NCI-H1436 treated with DMSO at 0.1 percent for 48 hours (cell line): ENCODE data around the gene PATL2.
A peak's percentile ranks its signal among the peaks of the same experiment; 100 is the strongest.
"Not testable (repeated sequence)": the region's sequence is repeated elsewhere in the genome, so short reads cannot be mapped to it uniquely, and the experiment has no call there.

ENCODE experiments used
- DNase-seq: peaks from one replicate; lab custom pipeline; 2025; lab: John Stamatoyannopoulos, UW

The PATL2 gene

DNA sequence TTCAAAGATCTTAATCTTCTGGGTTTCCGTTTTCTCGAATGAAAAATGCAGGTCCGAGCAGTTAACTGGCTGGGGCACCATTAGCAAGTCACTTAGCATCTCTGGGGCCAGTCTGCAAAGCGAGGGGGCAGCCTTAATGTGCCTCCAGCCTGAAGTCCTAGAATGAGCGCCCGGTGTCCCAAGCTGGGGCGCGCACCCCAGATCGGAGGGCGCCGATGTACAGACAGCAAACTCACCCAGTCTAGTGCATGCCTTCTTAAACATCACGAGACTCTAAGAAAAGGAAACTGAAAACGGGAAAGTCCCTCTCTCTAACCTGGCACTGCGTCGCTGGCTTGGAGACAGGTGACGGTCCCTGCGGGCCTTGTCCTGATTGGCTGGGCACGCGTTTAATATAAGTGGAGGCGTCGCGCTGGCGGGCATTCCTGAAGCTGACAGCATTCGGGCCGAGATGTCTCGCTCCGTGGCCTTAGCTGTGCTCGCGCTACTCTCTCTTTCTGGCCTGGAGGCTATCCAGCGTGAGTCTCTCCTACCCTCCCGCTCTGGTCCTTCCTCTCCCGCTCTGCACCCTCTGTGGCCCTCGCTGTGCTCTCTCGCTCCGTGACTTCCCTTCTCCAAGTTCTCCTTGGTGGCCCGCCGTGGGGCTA lies at the start of gene PATL2, which contains the start of gene B2M:
Gene PATL2, minus strand, starts transcription at position 228 of the 647 bp plus-strand sequence. CDS start 34,833 bp downstream, outside the sequence.
Gene B2M, plus strand, starts transcription at position 422 of the 647 bp plus-strand sequence. Its CDS starts 30 bp downstream, at position 452.
- DNase-seq = peak; percentile 91

DNA sequence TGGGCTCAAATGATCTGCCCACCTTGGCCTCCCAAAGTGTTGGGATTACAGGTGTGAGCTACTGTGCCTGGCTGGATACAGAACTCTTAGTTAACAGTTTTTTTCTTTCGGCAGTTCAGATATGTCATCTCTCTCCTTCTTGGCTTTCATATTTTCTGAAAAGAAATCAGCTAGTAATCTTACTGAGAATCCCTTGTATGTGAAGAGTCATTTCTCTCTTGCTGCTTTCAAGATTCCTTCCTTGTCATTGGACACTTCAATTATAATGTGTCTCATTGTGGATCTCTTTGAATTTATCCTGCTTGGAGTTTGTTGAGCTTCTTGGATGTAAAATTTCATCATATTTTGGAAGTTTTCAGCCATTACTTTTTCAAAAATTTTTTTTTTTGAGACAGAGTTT lies 42.2 kb upstream of the PATL2 start:
- DNase-seq = no peak

DNA sequence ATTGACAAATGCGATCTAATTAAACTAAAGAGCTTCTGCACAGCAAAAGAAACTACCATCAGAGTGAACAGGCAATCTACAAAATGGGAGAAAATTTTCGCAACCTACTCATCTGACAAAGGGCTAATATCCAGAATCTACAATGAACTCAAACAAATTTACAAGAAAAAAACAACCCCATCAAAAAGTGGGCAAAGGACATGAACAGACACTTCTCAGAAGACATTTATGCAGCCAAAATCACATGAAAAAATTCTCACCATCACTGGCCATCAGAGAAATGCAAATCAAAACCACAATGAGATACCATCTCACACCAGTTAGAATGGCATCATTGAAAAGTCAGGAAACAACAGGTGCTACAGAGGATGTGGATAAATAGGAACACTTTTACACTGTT lies 32.3 kb upstream of the PATL2 start:
- not testable (repeated sequence) for DNase-seq

DNA sequence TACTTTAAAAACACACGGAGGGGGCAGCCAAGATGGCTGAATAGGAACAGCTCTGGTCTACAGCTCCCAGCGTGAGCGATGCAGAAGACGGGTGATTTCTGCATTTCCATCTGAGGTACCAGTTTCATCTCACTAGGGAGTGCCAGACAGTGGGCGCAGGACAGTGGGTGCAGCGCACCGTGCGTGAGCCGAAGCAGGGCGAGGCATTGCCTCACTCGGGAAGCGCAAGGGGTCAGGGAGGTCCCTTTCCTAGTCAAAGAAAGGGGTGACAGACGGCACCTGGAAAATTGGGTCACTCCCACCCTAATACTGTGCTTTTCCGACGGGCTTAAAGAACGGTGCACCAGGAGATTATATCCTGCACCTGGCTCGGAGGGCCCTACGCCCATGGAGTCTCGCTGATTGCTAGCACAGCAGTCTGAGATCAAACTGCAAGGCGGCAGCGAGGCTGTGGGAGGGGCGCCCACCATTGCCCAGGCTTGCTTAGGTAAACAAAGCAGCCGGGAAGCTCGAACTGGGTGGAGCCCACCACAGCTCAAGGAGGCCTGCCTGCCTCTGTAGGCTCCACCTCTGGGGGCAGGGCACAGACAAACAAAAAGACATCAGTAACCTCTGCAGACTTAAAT lies 28.2 kb upstream of the PATL2 start:
- not testable (repeated sequence) for DNase-seq

DNA sequence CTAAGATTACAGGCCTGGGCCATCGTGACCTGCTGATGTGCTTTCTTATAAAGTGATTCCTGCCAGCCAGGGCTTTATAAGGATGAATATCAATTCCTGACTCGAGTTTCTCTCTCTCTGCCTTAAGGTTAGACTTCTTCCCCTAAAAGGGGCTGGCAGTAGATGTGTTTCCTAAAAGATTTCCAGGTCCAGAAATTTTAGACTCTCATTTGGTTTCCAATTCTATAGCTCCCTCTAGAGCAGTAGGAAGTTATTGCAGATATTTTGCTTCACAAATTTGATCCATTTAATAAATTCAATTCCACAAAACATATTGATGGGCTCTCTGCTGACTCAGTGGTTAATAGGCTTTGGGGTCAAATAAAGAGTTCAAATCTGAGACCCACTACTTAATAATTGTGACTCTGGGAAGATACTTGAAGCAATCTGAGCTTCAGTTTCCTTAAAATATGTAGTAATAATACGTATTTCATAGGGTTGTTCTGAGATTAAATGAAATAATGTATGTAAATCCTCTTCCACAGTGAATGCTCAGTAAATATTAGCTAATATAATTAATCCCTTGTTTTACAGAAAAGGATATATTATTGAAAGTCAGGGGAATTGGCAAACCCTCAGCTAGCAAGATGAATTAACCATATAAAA lies 27.3 kb upstream of the PATL2 start:
- DNase-seq = no peak

DNA sequence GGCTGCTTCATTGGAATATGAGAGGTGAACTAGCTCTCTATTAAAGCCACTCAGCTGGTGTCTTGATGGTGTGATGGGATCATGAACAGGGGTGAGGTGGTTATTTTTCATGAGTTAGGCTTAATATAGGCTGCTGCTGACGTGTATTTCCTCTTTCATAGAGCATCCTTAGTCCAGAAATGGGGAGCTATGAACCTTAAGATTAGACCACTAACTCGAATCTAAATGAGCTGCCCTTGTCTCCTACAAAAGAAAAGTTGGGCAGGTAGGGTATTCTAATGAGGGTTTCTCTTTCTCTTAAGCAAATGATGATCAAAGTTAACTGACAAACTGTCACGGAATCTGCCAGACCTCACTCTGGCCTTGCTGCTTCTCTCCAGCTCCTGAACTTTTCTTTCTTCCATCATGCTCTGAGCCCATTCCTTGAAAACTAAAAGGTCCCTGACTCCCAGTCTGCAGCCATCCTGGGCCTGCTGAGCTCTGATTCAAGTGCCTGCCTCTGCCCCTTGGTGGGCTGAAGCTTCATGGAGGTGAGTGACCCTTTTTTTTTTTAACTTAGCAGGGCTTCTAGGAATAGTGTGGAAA lies 25.1 kb upstream of the PATL2 start, which contains the start of gene TRIM69:
Gene TRIM69, plus strand, starts transcription at position 348 of the 585 bp plus-strand sequence. Its CDS starts 177 bp downstream, at position 525.
- no peak for DNase-seq

DNA sequence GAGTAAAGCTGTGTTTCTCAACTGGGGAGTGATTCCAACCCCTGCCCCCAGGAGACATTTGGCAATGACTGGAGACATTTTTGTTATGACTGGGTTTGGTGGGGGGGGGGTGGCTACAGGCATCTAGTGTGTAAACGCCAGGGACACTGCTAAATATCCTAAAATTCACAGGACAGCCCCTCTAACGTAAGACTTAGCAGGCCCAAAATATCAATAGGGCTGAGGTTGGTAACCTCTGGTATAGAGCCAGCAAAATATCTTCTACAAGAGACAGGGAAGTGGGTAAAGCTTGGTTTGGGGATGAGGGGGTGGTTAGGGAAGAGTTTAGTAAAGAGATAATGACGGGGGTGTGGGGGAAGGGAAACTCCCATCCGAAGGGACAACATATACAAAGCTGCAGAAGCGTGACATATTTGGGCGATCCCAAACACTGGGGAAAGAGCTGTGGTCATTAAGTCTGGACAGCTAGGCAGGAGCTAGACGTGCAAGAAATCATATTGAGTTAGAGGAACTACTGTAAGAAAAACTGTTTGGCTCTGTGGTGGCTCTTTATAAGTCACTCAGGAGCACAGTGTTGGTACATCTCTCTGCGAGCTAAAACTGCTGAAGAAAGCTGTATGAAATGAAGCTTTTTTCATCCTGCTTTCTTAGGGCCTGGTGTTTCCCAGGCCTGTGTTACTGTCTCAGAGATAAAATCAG lies 24.5 kb upstream of the PATL2 start:
- DNase-seq = no peak

GRCh38 chr15:44734839-44735481 lies 23.8 kb upstream of the PATL2 start:
- no peak for DNase-seq

DNA sequence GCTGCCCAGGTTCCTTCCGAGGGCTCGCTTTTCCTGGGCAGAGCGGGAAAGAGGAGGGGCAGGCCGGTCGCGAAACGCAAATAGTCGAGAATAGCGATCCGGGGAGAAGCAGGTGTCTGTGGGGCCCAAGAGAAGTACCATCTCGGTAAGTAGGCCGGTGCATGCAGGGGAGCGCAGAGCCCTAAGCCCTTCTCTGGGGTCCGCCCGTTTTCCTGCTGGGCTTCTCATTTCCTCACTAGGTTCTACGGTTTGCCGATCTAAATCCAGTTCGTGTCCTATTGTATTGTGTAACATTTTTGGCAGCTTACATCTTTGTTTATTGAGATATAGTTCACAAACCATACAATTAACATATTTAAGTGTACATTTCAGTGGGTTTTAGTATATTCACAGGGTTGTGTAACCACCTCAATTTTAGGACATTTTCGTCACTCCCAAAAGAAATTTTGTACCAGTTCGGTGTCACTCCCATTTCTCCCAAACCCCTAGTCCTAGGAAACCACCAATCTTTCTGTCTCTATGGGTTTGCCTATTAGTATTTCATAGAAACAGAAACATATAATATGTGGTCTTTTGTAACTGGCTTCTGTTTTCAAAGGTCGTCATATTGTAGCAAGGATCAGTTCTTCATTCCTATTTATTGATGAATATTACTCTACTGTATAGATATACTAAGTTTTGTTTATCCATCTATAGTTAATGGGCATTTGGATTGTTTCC lies 18.4 kb upstream of the PATL2 start:
- DNase-seq = no peak

- peak; percentile 95 for DNase-seq
Observed at GRCh38 chr15:44728576-44729407, 17.7 kb upstream of the PATL2 start.

- DNase-seq = not testable (repeated sequence)
Observed at GRCh38 chr15:44728232-44728575, 17.1 kb upstream of the PATL2 start.

- no peak for DNase-seq
Observed at GRCh38 chr15:44727485-44728231, 16.5 kb upstream of the PATL2 start.

DNA sequence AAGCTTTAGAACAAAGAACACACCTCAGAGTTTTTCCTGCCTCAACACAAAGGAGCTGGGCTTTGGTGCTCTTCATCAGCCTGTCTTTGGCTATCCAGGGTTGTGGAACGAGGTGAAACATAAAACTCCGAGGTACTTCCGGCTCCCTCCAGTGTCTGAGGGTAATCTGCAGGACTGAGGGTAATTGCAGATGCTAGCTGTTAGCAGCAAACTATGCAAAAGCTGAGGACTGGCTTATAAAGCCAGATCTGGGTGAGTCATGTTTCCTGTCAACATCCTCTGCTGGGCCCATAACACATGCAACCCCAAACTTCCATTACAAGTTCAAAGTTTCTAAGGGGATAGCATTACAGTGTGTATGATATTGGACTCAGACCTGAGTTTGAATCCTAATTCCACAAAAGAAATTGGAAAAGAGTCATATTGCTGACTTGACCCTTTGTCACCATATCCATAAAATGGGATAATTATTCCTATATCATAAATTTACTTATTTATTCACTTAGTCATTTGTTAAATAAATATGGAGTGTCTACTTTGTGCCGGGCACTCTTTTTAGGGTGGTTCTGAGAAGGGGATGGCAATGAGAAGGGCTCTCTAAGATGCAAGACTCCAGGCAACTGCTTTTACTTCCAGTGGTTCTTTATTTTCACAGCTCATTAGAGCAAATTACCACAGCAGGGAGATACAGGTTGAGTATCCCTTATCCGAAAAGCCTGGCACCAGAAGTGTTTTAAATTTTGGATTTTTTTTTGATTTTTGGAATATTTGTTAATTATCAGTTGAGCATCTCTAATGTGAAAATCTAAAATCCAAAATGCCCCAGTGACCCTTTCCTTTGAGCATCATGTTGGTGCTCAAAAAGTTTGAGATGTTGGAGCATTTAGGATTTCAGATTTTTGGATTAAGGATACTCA lies 15.7 kb upstream of the PATL2 start:
- DNase-seq = no peak

DNA sequence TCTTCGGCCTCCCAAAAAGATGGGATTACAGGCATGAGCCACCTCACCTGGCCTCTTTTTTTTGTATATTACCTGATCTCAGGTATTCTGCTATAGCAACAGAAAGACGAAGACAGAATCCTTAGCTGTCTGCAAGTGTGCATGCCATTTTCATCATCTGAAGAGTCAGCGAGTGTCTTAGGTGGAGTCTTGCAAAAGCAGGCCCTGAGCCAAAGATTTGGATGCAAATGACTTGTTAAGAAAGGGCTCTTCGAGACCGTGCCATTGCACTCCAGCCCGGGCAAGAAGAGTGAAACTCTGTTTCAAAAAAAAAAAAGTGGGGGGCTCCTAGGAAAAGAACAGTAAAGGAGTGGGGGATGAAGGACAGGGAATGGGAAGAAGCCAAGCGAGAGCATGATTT lies 15.0 kb upstream of the PATL2 start:
- no peak for DNase-seq

GRCh38 chr15:44722011-44722410 lies 10.9 kb upstream of the PATL2 start:
- DNase-seq = no peak

DNA sequence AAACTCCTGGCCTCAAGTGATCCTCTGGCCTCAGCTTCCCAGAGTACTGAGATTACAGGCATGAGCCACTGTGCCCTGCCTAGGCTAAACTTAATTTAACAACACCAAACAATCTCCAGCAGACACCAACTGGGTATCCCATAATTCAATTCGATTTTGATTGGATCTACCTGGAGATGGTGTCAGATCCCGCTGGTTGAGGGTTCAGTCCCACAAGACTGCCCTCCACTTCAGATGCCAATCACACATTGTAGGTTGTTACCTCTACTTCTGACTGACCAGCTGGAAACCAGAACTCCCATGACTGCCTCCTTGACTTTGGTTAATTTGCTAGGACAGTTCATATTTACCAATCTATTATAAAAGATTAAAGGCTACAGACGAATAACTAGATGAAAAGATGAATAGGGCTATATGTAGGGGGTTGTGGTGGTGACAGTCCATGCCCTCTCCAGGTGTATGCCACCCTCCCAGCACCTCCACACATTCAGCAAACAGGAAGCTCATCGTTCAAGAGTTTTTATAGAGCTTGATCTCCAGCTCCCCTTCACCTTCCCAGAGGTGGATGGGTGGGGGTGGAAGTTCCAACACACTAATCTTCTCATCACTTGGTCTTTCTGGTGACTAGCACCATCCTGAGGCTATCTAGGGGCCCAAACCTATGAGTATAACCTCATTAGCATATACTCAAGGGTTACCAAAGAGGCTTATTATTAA lies 9.5 kb upstream of the PATL2 start:
- no peak for DNase-seq

DNA sequence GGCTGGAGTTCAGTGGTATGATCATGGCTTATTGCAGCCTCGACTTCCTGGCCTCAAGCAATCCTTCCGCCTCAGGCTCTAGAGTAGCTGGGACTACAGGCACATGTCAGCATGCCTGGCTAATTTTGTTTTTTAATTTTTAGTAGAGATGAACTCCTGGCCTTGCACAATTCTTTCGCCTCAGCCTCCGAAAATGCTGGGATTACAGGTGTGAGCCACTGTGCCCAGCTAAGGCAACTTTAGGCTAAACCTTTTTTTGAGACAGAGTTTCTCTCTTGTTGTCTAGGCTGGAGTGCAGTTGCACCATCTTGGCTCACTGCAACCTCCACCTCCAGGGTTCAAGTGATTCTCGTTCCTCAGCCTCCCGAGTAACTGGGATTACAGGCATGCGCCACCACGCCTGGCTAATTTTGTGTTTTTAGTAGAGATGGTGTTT lies 8.9 kb upstream of the PATL2 start:
- not testable (repeated sequence) for DNase-seq
